Measurements from ENCODE around the gene C1orf226. TPM values are rescaled to one million over a fixed set of nuclear protein-coding genes. Genes with fewer than 3 reads are reported as not detected.
"Not testable (repeated sequence)": the region's sequence is repeated elsewhere in the genome, so short reads cannot be mapped to it uniquely, and the experiment has no call there.

The C1orf226 gene
- polyA plus RNA-seq, 1 donor = 17.1 TPM

- no peaks in the 10 kb centered on the region for H3K9me3 ChIP-seq (ENCODE audit: control insufficient read depth, low read depth, low read length)
- no CpG with 5 or more reads among the region's 5 CpGs for WGBS (ENCODE audit: insufficient coverage, low lambda C conversion rate)
- peaks cover 20% of the 10 kb centered on the region for H3K4me1 ChIP-seq (ENCODE audit: control insufficient read depth, insufficient read depth, low read length)
- no peaks in the 10 kb centered on the region for H3K27me3 ChIP-seq (ENCODE audit: control insufficient read depth, insufficient read depth, low read length)
- peak; percentile 45 to 82 for DNase-seq
- no peak overlapping the region for H3K4me3 ChIP-seq (ENCODE audit: low read length)
- peak overlapping the region; percentile 23 for H3K27ac ChIP-seq (ENCODE audit: low read length)
- no peaks in the 10 kb centered on the region for H3K36me3 ChIP-seq (ENCODE audit: control insufficient read depth, insufficient read depth, low read length)
Observed at GRCh38 chr1:162421258-162422164, 40.0 kb downstream of the C1orf226 start.

DNA sequence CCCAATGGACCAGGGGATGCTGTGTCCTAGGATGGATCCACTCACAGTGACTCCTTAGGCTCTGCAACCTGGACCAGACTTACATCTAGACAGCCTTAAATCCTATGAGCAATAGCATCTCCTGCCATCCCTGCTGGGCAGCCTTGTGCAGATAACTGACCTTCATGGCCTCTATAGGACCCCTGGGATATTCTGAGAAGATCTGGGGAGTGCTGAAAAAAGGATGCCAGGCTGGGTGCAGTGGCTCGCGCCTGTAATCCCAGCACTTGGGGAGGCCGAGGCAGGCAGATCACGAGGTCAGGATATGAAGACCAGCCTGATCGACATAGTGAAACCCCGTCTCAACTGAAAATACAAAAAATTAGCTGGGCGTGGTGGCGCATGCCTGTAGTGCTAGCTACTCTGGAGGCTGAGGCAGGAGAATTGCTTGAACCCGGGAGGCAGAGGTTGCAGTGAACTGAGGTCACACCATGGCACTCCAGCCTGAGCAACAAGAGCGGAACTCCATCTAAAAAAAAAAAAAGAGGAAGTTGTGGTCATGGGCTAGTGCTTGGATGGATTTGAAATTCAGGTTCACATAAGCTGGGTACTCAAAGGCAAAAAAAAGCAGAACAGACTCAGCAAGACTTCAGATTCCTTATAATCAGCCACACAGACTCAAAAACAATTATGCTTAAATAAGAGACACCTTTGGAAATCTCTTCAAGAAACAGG lies 41.3 kb downstream of the C1orf226 start:
- 100% methylated on average over 2 of the region's 10 CpGs for WGBS (ENCODE audit: insufficient coverage, low lambda C conversion rate)
- Histone ChIP-seq H3K36me3 (ENCODE audit: control insufficient read depth, insufficient read depth, low read length) (no peaks in the 10 kb centered on the region), H3K4me1 (ENCODE audit: control insufficient read depth, insufficient read depth, low read length) (peaks cover 20% of the 10 kb centered on the region), H3K27ac (ENCODE audit: low read length) (no peak overlapping the region), H3K27me3 (ENCODE audit: control insufficient read depth, insufficient read depth, low read length) (no peaks in the 10 kb centered on the region), H3K4me3 (ENCODE audit: low read length) (no peak overlapping the region), H3K9me3 (ENCODE audit: control insufficient read depth, low read depth, low read length) (no peaks in the 10 kb centered on the region)
- no peak for DNase-seq

DNA sequence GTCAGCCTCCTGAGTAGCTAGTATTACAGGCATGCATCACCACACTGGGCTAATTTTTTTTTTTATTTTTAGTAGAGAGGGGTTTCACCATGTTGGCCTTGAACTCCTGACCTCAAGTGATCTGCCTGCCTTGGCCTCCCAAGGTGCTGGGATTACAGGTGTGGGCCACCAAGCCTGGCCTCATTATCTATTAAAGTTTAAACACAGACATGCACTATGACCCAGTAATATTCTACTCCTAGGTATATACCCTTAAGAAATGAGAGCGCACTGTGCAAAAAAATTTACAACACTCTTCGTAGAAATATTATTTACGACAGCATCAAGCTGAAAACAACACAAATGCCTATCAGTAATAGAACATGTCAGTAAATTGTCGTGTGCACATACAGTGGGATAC lies 49.1 kb downstream of the C1orf226 start:
- Histone ChIP-seq H3K9me3 (ENCODE audit: control insufficient read depth, low read depth, low read length) (peaks cover 3% of the 10 kb centered on the region), H3K4me3 (ENCODE audit: low read length) (no peak overlapping the region)

DNA sequence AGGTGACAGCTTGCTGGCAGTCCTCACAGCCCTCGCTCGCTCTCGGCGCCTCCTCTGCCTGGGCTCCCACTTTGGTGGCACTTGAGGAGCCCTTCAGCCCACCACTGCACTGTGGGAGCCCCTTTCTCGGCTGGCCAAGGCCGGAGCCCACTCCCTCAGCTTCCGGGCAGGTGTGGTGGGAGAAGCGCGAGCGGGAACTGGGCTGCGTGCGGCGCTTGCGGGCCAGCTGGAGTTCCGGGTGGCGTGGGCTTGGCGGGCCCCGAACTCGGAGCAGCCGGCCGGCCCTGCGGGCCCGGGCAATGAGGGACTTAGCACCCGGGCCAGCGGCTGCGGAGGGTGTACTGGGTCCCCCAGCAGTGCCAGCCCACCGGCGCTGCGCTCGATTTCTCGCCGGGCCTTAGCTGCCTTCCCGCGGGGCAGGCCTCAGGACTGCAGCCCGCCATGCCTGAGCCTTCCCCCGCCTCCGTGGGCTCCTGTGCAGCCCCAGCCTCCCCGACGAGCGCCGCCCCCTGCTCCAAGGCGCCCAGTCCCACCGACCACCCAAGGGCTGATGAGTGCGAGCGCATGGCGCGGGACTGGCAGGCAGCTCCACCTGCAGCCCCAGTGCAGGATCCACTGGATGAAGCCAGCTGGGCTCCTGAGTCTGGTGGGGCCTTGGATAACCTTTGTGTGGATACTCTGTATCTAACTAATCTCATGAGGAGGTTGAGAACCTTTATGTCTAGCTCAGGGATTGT lies 51.6 kb downstream of the C1orf226 start:
- H3K4me3 ChIP-seq (ENCODE audit: low read length); H3K9me3 ChIP-seq (ENCODE audit: control insufficient read depth, low read depth, low read length); H3K27me3 ChIP-seq (ENCODE audit: control insufficient read depth, insufficient read depth, low read length); DNase-seq; H3K36me3 ChIP-seq (ENCODE audit: control insufficient read depth, insufficient read depth, low read length); H3K27ac ChIP-seq (ENCODE audit: low read length); H3K4me1 ChIP-seq (ENCODE audit: control insufficient read depth, insufficient read depth, low read length): not testable (repeated sequence)
- WGBS (ENCODE audit: insufficient coverage, low lambda C conversion rate) = no CpG with 5 or more reads among the region's 47 CpGs

More for the DNA sequence above, 49.1 kb downstream of the C1orf226 start:
- Histone ChIP-seq H3K27me3 (ENCODE audit: control insufficient read depth, insufficient read depth, low read length) (no peaks in the 10 kb centered on the region), H3K27ac (ENCODE audit: low read length) (no peak overlapping the region), H3K4me1 (ENCODE audit: control insufficient read depth, insufficient read depth, low read length) (no peaks in the 10 kb centered on the region), H3K36me3 (ENCODE audit: control insufficient read depth, insufficient read depth, low read length) (no peaks in the 10 kb centered on the region)
- 80% methylated on average over 1 of the region's 4 CpGs for WGBS (ENCODE audit: insufficient coverage, low lambda C conversion rate)
- peak in 1 of 2 donors; percentile 16 for DNase-seq

Other genes with a start within 250 kb of the C1orf226 start
- gene SPATA46, start 4.9 kb upstream of the C1orf226 start, polyA plus RNA-seq = 1.2 TPM
- gene SH2D1B, start 30.4 kb downstream of the C1orf226 start, polyA plus RNA-seq = 2.1 TPM
- gene UHMK1, start 116.1 kb downstream of the C1orf226 start, polyA plus RNA-seq = 38.5 TPM
- 63.2 TPM for gene UAP1, start 180.0 kb downstream of the C1orf226 start, polyA plus RNA-seq